DND-41 (cell line): ENCODE results near the gene PVRIG.
"Not testable (repeated sequence)": the region's sequence is repeated elsewhere in the genome, so short reads cannot be mapped to it uniquely, and the experiment has no call there.

Experiments
- ATAC-seq: fragments of 200-7000 bp; cut with Tn5 transposase; 3 replicates; pipeline ENCODE4 v1.9.1; 2021; ENCODE audit warnings: low read depth; ENCODE audit not compliant: insufficient read depth
- DNase-seq: peaks from one replicate; pipeline ENCODE4 v3.0.0-alpha.2; 2020
- H2AFZ ChIP-seq: 2 replicates; pipeline ENCODE4 v1.6.0; 2012; ENCODE audit warnings: low read depth, low read length
- H3K27ac ChIP-seq: 2 replicates; pipeline ENCODE4 v1.5.1; 2012; ENCODE audit warnings: low read length, inconsistent platforms
- H3K27me3 ChIP-seq: fragments of 200-600 bp; sonication (generic); 2 replicates; pipeline ENCODE4 v1.6.0; 2012; ENCODE audit warnings: low read length, mild to moderate bottlenecking, inconsistent platforms; ENCODE audit not compliant: insufficient read depth, poor library complexity
- H3K36me3 ChIP-seq: 2 replicates; pipeline ENCODE4 v1.5.1; 2012; ENCODE audit warnings: low read length, inconsistent platforms; ENCODE audit not compliant: insufficient read depth
- H3K4me1 ChIP-seq: 2 replicates; pipeline ENCODE4 v1.5.1; 2012; ENCODE audit warnings: mild to moderate bottlenecking, low read length; ENCODE audit not compliant: insufficient read depth
- H3K4me2 ChIP-seq: 2 replicates; pipeline ENCODE4 v1.6.0; 2012; ENCODE audit warnings: mild to moderate bottlenecking, moderate library complexity, low read length, inconsistent platforms; ENCODE audit not compliant: insufficient read depth
- H3K4me3 ChIP-seq, 2 experiments: fragments of 200-600 bp in 1 of 2; shearing (Covaris generic) in 1 of 2; 2 replicates each; pipeline ENCODE4 v1.5.1; 2012 to 2016; ENCODE audit warnings: inconsistent platforms in 2 of 2, low read length in 2 of 2, mild to moderate bottlenecking in 2 of 2, low read depth in 1 of 2, moderate library complexity in 1 of 2
- H3K79me2 ChIP-seq: 2 replicates; pipeline ENCODE4 v1.6.0; 2012; ENCODE audit warnings: low read length, inconsistent platforms; ENCODE audit not compliant: insufficient read depth
- H3K9ac ChIP-seq: 2 replicates; pipeline ENCODE4 v1.6.0; 2012; ENCODE audit warnings: low read depth, mild to moderate bottlenecking, inconsistent platforms, low read length, moderate library complexity
- H3K9me3 ChIP-seq: 2 replicates; pipeline ENCODE4 v1.5.1; 2012; ENCODE audit warnings: low read length, moderate library complexity, mild to moderate bottlenecking, inconsistent platforms; ENCODE audit not compliant: insufficient read depth, severe bottlenecking
- H4K20me1 ChIP-seq: 2 replicates; pipeline ENCODE4 v1.6.0; 2012; ENCODE audit warnings: low read length; ENCODE audit not compliant: insufficient read depth
- EZH2 ChIP-seq: IDR thresholded peaks from 3 replicates; pipeline ENCODE4 v1.6.1; 2012; ENCODE audit warnings: borderline replicate concordance, low read depth, mild to moderate bottlenecking, moderate library complexity, low read length, inconsistent platforms; ENCODE audit not compliant: severe bottlenecking
- TF ChIP-seq, protein P1 (sequence below): IDR thresholded peaks from 2 replicates; pipeline ENCODE4 v1.5.1; 2012; ENCODE audit warnings: borderline replicate concordance, low read length, moderate library complexity, mild to moderate bottlenecking; ENCODE audit not compliant: poor library complexity, severe bottlenecking; ENCODE audit errors: extremely low read depth

Gene PVRIG

DNA sequence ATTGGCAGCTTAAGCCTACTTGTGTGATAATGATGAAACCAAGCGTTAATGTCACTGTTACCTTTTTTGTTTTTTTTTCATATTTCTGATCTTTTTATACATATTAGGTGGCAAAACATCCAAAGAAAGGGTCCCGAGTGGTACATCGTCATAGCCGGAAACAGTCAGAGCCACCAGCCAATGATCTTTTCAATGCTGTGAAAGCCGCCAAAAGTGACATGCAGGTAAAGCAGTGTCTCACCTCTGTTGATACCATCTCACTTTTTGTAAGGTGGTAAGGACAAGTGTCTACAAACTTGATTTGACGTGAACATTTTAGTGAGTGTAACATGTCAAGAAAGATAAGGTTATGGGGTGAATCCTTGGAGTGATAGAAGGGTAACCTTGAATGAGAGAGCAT is 37.1 kb upstream of the PVRIG start:
- not testable (repeated sequence) for H3K27ac ChIP-seq

DNA sequence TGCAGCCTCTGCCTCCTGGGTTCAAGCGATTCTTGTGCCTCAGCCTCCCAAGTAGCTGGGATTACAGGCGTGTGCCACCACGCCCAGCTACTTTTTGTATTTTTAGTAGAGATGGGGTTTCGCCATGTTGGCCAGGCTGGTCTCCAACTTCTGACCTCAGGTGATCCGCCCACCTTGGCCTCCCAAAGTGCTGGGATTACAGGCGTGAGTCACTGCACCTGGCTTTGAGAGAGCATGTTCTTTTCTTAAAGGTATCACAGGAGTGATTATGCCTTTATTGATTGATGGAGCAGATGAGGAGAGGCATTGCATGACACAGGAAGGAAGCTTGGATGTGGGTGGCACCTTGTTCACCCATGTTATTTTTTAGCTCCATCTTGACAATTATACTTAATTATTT is 36.7 kb upstream of the PVRIG start:
- H3K4me1 ChIP-seq, result peaks cover 23% of the 10 kb centered on the region
- H3K36me3 ChIP-seq, H3K79me2 ChIP-seq: not testable (repeated sequence)

More for the DNA sequence above, 37.1 kb upstream of the PVRIG start:
- H3K9me3 ChIP-seq, H3K9ac ChIP-seq, DNase-seq, ATAC-seq, H3K36me3 ChIP-seq, H4K20me1 ChIP-seq, H2AFZ ChIP-seq, H3K4me3 ChIP-seq, H3K79me2 ChIP-seq, H3K27me3 ChIP-seq, H3K4me2 ChIP-seq: not testable (repeated sequence)
- H3K4me1 ChIP-seq, result peaks cover 28% of the 10 kb centered on the region

DNA sequence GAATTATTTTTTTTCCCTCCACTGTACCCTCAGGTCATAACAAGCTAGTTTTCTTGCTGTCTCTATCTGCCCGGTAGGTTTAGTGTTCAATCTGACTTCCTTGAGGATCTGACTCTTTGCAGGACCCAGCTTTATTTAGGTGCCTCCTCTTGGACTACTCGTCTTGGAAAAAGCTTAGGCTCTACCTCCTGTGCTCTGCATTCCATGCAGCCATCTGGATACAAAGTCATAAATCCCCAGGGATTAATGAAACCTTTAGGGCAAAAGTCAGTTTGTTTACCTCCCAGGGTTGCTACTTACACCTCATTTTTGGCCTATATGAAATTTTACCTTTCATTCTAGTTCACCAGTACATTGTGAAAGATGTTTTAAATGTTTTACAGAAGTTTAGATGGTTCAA is 34.0 kb upstream of the PVRIG start:
- Histone ChIP-seq H3K9me3 (no peaks in the 10 kb centered on the region), H3K36me3 (no peaks in the 10 kb centered on the region), H2AFZ (no peak overlapping the region), H3K9ac (no peak overlapping the region), H3K4me1 (peaks cover 9% of the 10 kb centered on the region), H3K27ac (no peak overlapping the region), H3K79me2 (no peaks in the 10 kb centered on the region), H4K20me1 (no peaks in the 10 kb centered on the region), H3K4me2 (no peak overlapping the region), H3K27me3 (no peaks in the 10 kb centered on the region), H3K4me3 (no peak overlapping the region)
- TF ChIP-seq EZH2, result no peak
- TF ChIP-seq, protein P1, sequence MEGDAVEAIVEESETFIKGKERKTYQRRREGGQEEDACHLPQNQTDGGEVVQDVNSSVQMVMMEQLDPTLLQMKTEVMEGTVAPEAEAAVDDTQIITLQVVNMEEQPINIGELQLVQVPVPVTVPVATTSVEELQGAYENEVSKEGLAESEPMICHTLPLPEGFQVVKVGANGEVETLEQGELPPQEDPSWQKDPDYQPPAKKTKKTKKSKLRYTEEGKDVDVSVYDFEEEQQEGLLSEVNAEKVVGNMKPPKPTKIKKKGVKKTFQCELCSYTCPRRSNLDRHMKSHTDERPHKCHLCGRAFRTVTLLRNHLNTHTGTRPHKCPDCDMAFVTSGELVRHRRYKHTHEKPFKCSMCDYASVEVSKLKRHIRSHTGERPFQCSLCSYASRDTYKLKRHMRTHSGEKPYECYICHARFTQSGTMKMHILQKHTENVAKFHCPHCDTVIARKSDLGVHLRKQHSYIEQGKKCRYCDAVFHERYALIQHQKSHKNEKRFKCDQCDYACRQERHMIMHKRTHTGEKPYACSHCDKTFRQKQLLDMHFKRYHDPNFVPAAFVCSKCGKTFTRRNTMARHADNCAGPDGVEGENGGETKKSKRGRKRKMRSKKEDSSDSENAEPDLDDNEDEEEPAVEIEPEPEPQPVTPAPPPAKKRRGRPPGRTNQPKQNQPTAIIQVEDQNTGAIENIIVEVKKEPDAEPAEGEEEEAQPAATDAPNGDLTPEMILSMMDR, result no peak
- ATAC-seq, result no peak
- no peak for DNase-seq

More for the DNA sequence above, 36.7 kb upstream of the PVRIG start:
- not testable (repeated sequence) for H3K27ac ChIP-seq, ATAC-seq, H3K4me2 ChIP-seq, H4K20me1 ChIP-seq, H2AFZ ChIP-seq, H3K9me3 ChIP-seq, DNase-seq, H3K27me3 ChIP-seq, H3K9ac ChIP-seq, H3K4me3 ChIP-seq

DNA sequence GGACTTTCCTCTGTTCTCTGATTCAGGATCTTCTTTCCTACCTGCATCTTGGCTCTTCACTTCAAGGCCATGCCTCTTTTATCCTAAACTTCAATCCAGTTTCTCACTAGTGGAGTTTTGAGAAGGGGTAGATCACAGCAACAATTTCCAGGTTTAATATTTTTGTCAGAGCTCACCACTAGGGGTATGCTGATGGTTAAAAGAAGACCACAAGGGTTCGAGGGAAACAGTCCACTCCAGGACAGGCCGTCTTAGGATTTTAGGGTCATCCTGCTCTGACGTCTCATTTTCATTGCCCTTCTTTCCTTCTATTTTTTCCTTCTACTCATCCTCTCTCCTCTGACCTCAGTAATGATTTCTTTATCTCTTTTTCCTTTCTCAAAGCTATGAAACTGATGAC is 30.7 kb upstream of the PVRIG start:
- H4K20me1 ChIP-seq, result no peaks in the 10 kb centered on the region
- ATAC-seq (no peak), DNase-seq (no peak)
- H3K27me3 ChIP-seq, result no peaks in the 10 kb centered on the region
- H3K4me2 ChIP-seq, result no peak overlapping the region
- H2AFZ ChIP-seq, result no peak overlapping the region
- H3K9ac ChIP-seq, result no peak overlapping the region
- no peaks in the 10 kb centered on the region for H3K79me2 ChIP-seq
- H3K9me3 ChIP-seq, result no peaks in the 10 kb centered on the region
- H3K27ac ChIP-seq, result no peak overlapping the region
- no peaks in the 10 kb centered on the region for H3K4me1 ChIP-seq
- TF ChIP-seq, protein P1, result no peak
- no peak for TF ChIP-seq EZH2
- no peaks in the 10 kb centered on the region for H3K36me3 ChIP-seq
- no peak overlapping the region for H3K4me3 ChIP-seq
